Measurements from ENCODE around the gene YY1. TPM values are rescaled to one million over a fixed set of nuclear protein-coding genes. Genes with fewer than 3 reads are reported as not detected.

Gene YY1
- polyA plus RNA-seq, 3 donors = 13.3 to 35.2 (median 15.7) TPM

DNA sequence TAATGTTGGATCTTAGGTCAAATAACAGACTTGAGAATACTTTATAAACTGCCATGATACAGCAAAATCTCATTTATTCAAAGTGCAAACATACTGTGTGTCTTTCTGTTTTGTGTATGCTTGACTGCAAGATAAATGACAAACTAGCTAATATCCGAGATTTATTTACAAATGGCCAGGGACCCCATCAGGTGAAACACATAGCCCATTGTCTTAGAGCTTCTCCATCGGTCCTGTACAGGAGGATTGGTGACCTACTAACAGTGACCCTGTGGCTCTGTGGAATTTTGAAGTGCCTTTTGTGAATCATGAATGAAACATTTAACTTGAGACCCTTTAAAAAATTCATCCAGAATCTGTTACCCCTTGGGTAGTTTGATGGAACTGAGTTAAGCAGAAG is 40.2 kb downstream of the YY1 start:
- intact Hi-C loops (cut with micrococcal nuclease) = loop anchor here in 1 of 2 donors (5.0 kb wide), 1 partner anchor 37 kb away; no protein-coding TSS in a partner anchor
- no peak overlapping the region for H3K4me3 Mint-ChIP-seq

DNA sequence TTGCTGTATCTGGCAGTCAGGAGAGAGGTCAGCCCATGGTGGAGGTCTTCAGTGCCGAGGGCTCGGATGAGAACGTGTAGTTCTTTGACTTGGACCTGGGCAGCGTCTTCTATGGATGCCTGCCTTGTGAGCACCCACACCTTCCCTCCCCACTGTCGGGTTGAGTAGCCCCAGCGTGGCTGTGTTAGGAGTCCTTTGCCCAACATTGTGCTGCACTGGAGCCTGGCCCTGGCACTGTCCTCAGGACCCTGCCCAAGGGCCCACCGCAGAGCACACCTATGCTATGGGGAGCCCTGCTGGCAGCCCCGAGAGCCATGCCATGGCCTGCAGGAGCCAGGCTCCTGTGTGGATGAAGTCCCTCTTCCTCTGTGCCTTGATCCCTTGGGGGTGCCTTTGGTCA is 40.6 kb downstream of the YY1 start:
- no peak overlapping the region for H3K4me3 ChIP-seq (replicated peaks in 1 of 3; ENCODE audit: low read depth in 2 of 3, low read length in 3 of 3)
- Mint-ChIP-seq H3K36me3 (peaks cover 26 to 55% of the 10 kb centered on the region in 2 donors), H3K27me3 (ENCODE audit: low read depth in 3 of 3) (peaks cover 0 to 4% (median 4%) of the 10 kb centered on the region in 3 donors), H3K4me1 (peaks cover 28% of the 10 kb centered on the region), H3K9me3 (no peaks in the 10 kb centered on the region), H3K27ac (peak overlapping the region in 2 of 7 donors; percentile 25 to 48), H3K4me3 (no peak overlapping the region)
- WGBS (ENCODE audit: insufficient coverage) = 100% methylated on average over 7 of the region's 8 CpGs
- no peak overlapping the region for H3K9ac ChIP-seq (ENCODE audit: insufficient read depth, low read length, poor library complexity, severe bottlenecking)
- peaks cover 26 to 65% of the 10 kb centered on the region in 2 donors for H3K36me3 ChIP-seq (replicated peaks in 1 of 2; ENCODE audit: control insufficient read depth in 1 of 2, insufficient read depth in 2 of 2, low read length in 2 of 2)
- H4K20me1 ChIP-seq (ENCODE audit: insufficient read depth, low read length) = peaks cover 96% of the 10 kb centered on the region
- intact Hi-C loops (cut with micrococcal nuclease) = loop anchor here in 1 of 2 donors (5.0 kb wide), 1 partner anchor 37 kb away; no protein-coding TSS in a partner anchor
- peaks cover 10 to 16% of the 10 kb centered on the region in 2 donors for H3K4me1 ChIP-seq (ENCODE audit: control insufficient read depth in 1 of 2, insufficient read depth in 2 of 2, low read length in 2 of 2)
- H2AFZ ChIP-seq (ENCODE audit: insufficient read depth, low read depth, low read length, poor library complexity, severe bottlenecking) = no peak overlapping the region
- H3K4me2 ChIP-seq (replicated peaks; ENCODE audit: extremely low read depth, low read length, poor library complexity, severe bottlenecking) = no peak overlapping the region
- peak overlapping the region in 1 of 2 donors; percentile 7 for H3K27ac ChIP-seq (ENCODE audit: low read depth in 1 of 2, low read length in 2 of 2)
- no peak for DNase-seq
- TF ChIP-seq, protein P1, sequence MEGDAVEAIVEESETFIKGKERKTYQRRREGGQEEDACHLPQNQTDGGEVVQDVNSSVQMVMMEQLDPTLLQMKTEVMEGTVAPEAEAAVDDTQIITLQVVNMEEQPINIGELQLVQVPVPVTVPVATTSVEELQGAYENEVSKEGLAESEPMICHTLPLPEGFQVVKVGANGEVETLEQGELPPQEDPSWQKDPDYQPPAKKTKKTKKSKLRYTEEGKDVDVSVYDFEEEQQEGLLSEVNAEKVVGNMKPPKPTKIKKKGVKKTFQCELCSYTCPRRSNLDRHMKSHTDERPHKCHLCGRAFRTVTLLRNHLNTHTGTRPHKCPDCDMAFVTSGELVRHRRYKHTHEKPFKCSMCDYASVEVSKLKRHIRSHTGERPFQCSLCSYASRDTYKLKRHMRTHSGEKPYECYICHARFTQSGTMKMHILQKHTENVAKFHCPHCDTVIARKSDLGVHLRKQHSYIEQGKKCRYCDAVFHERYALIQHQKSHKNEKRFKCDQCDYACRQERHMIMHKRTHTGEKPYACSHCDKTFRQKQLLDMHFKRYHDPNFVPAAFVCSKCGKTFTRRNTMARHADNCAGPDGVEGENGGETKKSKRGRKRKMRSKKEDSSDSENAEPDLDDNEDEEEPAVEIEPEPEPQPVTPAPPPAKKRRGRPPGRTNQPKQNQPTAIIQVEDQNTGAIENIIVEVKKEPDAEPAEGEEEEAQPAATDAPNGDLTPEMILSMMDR (IDR thresholded peaks at IDR 0.05) = no peak
- no peaks in the 10 kb centered on the region for H3K9me3 ChIP-seq (replicated peaks in 1 of 2; ENCODE audit: control insufficient read depth in 1 of 2, insufficient read depth in 1 of 2, low read length in 2 of 2)
- H3K79me2 ChIP-seq (ENCODE audit: insufficient read depth, low read length) = peaks cover 68% of the 10 kb centered on the region
- no peaks in the 10 kb centered on the region for H3K27me3 ChIP-seq (ENCODE audit: control insufficient read depth in 2 of 2, insufficient read depth in 2 of 2, low read length in 2 of 2)

More for the DNA sequence above, 40.2 kb downstream of the YY1 start:
- H3K9me3 ChIP-seq (replicated peaks in 1 of 2; ENCODE audit: control insufficient read depth in 1 of 2, insufficient read depth in 1 of 2, low read length in 2 of 2) = no peaks in the 10 kb centered on the region
- peaks cover 8 to 14% of the 10 kb centered on the region in 2 donors for H3K4me1 ChIP-seq (ENCODE audit: control insufficient read depth in 1 of 2, insufficient read depth in 2 of 2, low read length in 2 of 2)
- Mint-ChIP-seq H3K36me3 (peaks cover 29 to 60% of the 10 kb centered on the region in 2 donors), H3K4me1 (peaks cover 31% of the 10 kb centered on the region), H3K27ac (peak overlapping the region in 2 of 7 donors; percentile 33 to 48), H3K9me3 (no peaks in the 10 kb centered on the region), H3K27me3 (ENCODE audit: low read depth in 3 of 3) (peaks cover 0 to 2% (median 0%) of the 10 kb centered on the region in 3 donors)
- 100% methylated on average over 1 of the region's 2 CpGs for WGBS (ENCODE audit: insufficient coverage)
- H3K79me2 ChIP-seq (ENCODE audit: insufficient read depth, low read length) = peaks cover 72% of the 10 kb centered on the region
- no peak overlapping the region for H3K4me2 ChIP-seq (replicated peaks; ENCODE audit: extremely low read depth, low read length, poor library complexity, severe bottlenecking)
- TF ChIP-seq, protein P1 (IDR thresholded peaks at IDR 0.05) = no peak
- H3K27ac ChIP-seq (ENCODE audit: low read depth in 1 of 2, low read length in 2 of 2) = no peak overlapping the region
- peaks cover 26 to 69% of the 10 kb centered on the region in 2 donors for H3K36me3 ChIP-seq (replicated peaks in 1 of 2; ENCODE audit: control insufficient read depth in 1 of 2, insufficient read depth in 2 of 2, low read length in 2 of 2)
- H3K27me3 ChIP-seq (ENCODE audit: control insufficient read depth in 2 of 2, insufficient read depth in 2 of 2, low read length in 2 of 2) = no peaks in the 10 kb centered on the region
- H3K4me3 ChIP-seq (replicated peaks in 1 of 3; ENCODE audit: low read depth in 2 of 3, low read length in 3 of 3) = no peak overlapping the region
- H3K9ac ChIP-seq (ENCODE audit: insufficient read depth, low read length, poor library complexity, severe bottlenecking) = no peak overlapping the region
- no peak overlapping the region for H2AFZ ChIP-seq (ENCODE audit: insufficient read depth, low read depth, low read length, poor library complexity, severe bottlenecking)
- no peak for DNase-seq
- H4K20me1 ChIP-seq (ENCODE audit: insufficient read depth, low read length) = peaks cover 96% of the 10 kb centered on the region

Data from CD14-positive monocyte (primary cell).